K562 (cell line): ENCODE data around the gene DCAF7. TPM values are rescaled to one million over a fixed set of nuclear protein-coding genes. Genes with fewer than 3 reads are reported as not detected.
A peak's percentile ranks its signal among the peaks of the same experiment; 100 is the strongest.

Source experiments
- ATAC-seq: fragments of 200-7000 bp; cut with Tn5 transposase; 3 replicates; pipeline ENCODE4 v1.9.1; 2020; ENCODE audit warnings: moderate library complexity
- BruUV-seq: library from RNA; stranded (reverse); fragments of 400-500 nt; replicated peaks from 2 replicates; lab custom pipeline; 2021; lab: Mats Ljungman, UMichigan
- CTCF ChIA-PET: fragments of 300-600 bp; formaldehyde crosslinking; extraction: SDS; loops from one replicate; lab custom pipeline; 2021; ENCODE audit warnings: low intra/inter-chr PET ratio; lab: Yijun Ruan, JAX
- POLR2A ChIA-PET: fragments of 300-600, 350-650 bp; sonication (Branson Sonifier 250); formaldehyde crosslinking; extraction: SDS; loops from one replicate; lab custom pipeline; 2021; ENCODE audit warnings: antibody characterized with exemption, inconsistent platforms; lab: Yijun Ruan, JAX
- DNase-seq, 4 experiments: peaks; one replicate each; pipeline versions ENCODE4 v3.0.0 to v3.0.0-alpha.2; 2011 to 2018; ENCODE audit warnings: low spot score in 3 of 4, mixed read lengths in 3 of 4; ENCODE audit errors: extremely low read depth in 1 of 4
- FAIRE-seq: peaks from 2 replicates; lab custom pipeline; 2011; peaks lifted over from hg19 to GRCh38; lab: Jason Lieb, UNC
- H2AFZ ChIP-seq: 2 replicates; pipeline ENCODE4 v1.6.0; 2011; ENCODE audit warnings: low read depth, low read length, control low read depth, inconsistent platforms
- H3K27ac ChIP-seq: fragments of 200-600 bp; 3 replicates; pipeline ENCODE4 v1.8.0; 2011; ENCODE audit warnings: low read depth, mild to moderate bottlenecking, control low read depth, inconsistent platforms, low read length, moderate library complexity, mixed read lengths; ENCODE audit errors: extremely low read depth
- H3K27me3 ChIP-seq, 2 experiments: fragments of 300-600 bp in 1 of 2; 2 replicates in 1 of 2; 3 replicates in 1 of 2; pipeline versions ENCODE4 v1.6.0 to v1.8.0; 2011; ENCODE audit warnings: inconsistent platforms in 2 of 2, low read length in 2 of 2, mild to moderate bottlenecking in 1 of 2, mixed read lengths in 1 of 2, moderate library complexity in 1 of 2; ENCODE audit not compliant: control insufficient read depth in 2 of 2, insufficient read depth in 2 of 2
- H3K36me3 ChIP-seq: fragments of 300-600 bp; 3 replicates; pipeline ENCODE4 v1.8.0; 2011; ENCODE audit warnings: mild to moderate bottlenecking, low read length, inconsistent platforms; ENCODE audit not compliant: control insufficient read depth, insufficient read depth
- H3K4me1 ChIP-seq, 2 experiments: fragments of 200-600 bp in 1 of 2; replicated peaks in 1 of 2; 2 replicates in 1 of 2; 3 replicates in 1 of 2; pipeline versions ENCODE4 v1.5.1 to v1.8.0; 2011; ENCODE audit warnings: inconsistent platforms in 2 of 2, low read length in 2 of 2, mild to moderate bottlenecking in 1 of 2, mixed read lengths in 1 of 2, moderate library complexity in 1 of 2; ENCODE audit not compliant: control insufficient read depth in 2 of 2, insufficient read depth in 2 of 2
- H3K4me2 ChIP-seq: 2 replicates; pipeline ENCODE4 v1.6.1; 2011; ENCODE audit warnings: low read length, control low read depth, inconsistent platforms, mixed read lengths; ENCODE audit not compliant: insufficient read depth
- H3K4me3 ChIP-seq: fragments of 200-600 bp; sonication (generic), shearing (Covaris generic); 2 replicates; pipeline ENCODE4 v1.5.1; 2016; ENCODE audit warnings: control low read depth, inconsistent platforms
- H3K79me2 ChIP-seq: fragments of 200-600 bp; 3 replicates; pipeline ENCODE4 v1.8.0; 2011; ENCODE audit warnings: low read length, inconsistent platforms; ENCODE audit not compliant: control insufficient read depth, insufficient read depth
- H3K9ac ChIP-seq, 2 experiments: 2 replicates each; pipeline versions ENCODE4 v1.6.0 to v1.6.1; 2011; ENCODE audit warnings: low read depth in 2 of 2, low read length in 2 of 2, control low read depth in 1 of 2, inconsistent platforms in 1 of 2, mild to moderate bottlenecking in 1 of 2, mixed read lengths in 1 of 2; ENCODE audit not compliant: insufficient read depth in 1 of 2
- H3K9me1 ChIP-seq: one replicate; pipeline ENCODE4 v1.6.0; 2011; ENCODE audit warnings: inconsistent platforms, mild to moderate bottlenecking, low read length, moderate library complexity; ENCODE audit not compliant: control insufficient read depth, insufficient read depth
- H3K9me3 ChIP-seq: replicated peaks from 2 replicates; pipeline ENCODE4 v1.5.1; 2011; ENCODE audit warnings: low read depth, low read length, inconsistent platforms; ENCODE audit not compliant: control insufficient read depth, insufficient read depth
- H4K20me1 ChIP-seq: replicated peaks from 2 replicates; pipeline ENCODE4 v1.6.1; 2011; ENCODE audit warnings: low read length, inconsistent platforms, mixed read lengths; ENCODE audit not compliant: control insufficient read depth, insufficient read depth
- CSDE1 ChIP-seq, 2 experiments: fragments of 450-650 bp; IDR thresholded peaks; 2 replicates each; pipeline ENCODE4 v1.6.1; 2016; ENCODE audit warnings: mild to moderate bottlenecking in 1 of 2
- HMGN3 ChIP-seq: IDR thresholded peaks from 2 replicates; pipeline ENCODE4 v1.6.1; 2011; ENCODE audit warnings: borderline replicate concordance, low read depth, mild to moderate bottlenecking, mixed read lengths, low read length; ENCODE audit not compliant: insufficient read length; ENCODE audit errors: extremely low read depth
- KLF16 ChIP-seq: IDR thresholded peaks from 2 replicates; pipeline ENCODE4 v1.6.1; 2016; ENCODE audit warnings: antibody characterized with exemption
- PYGO2 ChIP-seq: fragments of 450-650 bp; IDR thresholded peaks from 2 replicates; pipeline ENCODE4 v1.6.1; 2016; ENCODE audit warnings: mild to moderate bottlenecking, missing genetic modification characterization, moderate library complexity, missing compliant biosample characterization
- SAP30 ChIP-seq: fragments of 200-600 bp; sonication (generic); IDR thresholded peaks from 2 replicates; pipeline ENCODE4 v1.6.1; 2012; ENCODE audit warnings: borderline replicate concordance, low read depth, mild to moderate bottlenecking, moderate library complexity, low read length, control low read depth, inconsistent platforms; ENCODE audit not compliant: insufficient read depth, poor library complexity, severe bottlenecking
- TAF9B ChIP-seq: fragments of 450-650 bp; IDR thresholded peaks from 2 replicates; pipeline ENCODE4 v1.6.1; 2018; ENCODE audit warnings: mild to moderate bottlenecking; ENCODE audit not compliant: partially characterized antibody
- TCF7 ChIP-seq: sonication (generic); IDR thresholded peaks from 2 replicates; pipeline ENCODE4 v1.6.1; 2016; ENCODE audit warnings: antibody characterized with exemption, borderline replicate concordance
- TRIM24 ChIP-seq, 2 experiments: fragments of 450-650 bp; IDR thresholded peaks; 2 replicates each; pipeline ENCODE4 v1.6.1; 2016
- ZFP30 ChIP-seq: fragments of 250-450 bp; sonication (Bioruptor Pico); IDR thresholded peaks from 2 replicates; pipeline ENCODE4 v1.8.0; 2022; ENCODE audit warnings: moderate library complexity, mild to moderate bottlenecking, inconsistent platforms, borderline replicate concordance
- WGBS: fragments of 100-300 bp; shearing (Covaris generic); methylation state at CpG from one replicate; pipeline ENCODE4 v1.1.6; 2016; ENCODE audit warnings: low coverage, mixed read lengths; ENCODE audit not compliant: insufficient coverage; ENCODE audit errors: missing lambda C conversion rate; 5-methylcytosine and 5-hydroxymethylcytosine counted together
- in situ Hi-C: fragments of 300-500 bp; cut with MboI; formaldehyde crosslinking; loops from 4 replicates; pipeline ENCODE4 v1.15.0; 2018; ENCODE audit warnings: inconsistent platforms, mixed read lengths
- intact Hi-C: fragments of 100-400 bp; cut with micrococcal nuclease; formaldehyde crosslinking; loops from 2 replicates; pipeline ENCODE4 v1.14.2; 2022
- polyA plus RNA-seq, 8 experiments: library from polyadenylated mRNA; depleted of rRNA in 4 of 8; stranded (reverse) in 5 of 8; unstranded in 3 of 8; fragments of >200 nt; fragmentation: Nextera tagmentation in 2 of 8; fragmentation: Illumina TruSeq in 1 of 8; extraction: Ambion mirVana in 2 of 8; extraction: Trizol in 1 of 8; gene quantifications; 2 replicates each; pipeline versions ENCODE4 v1.2.1 to v1.2.3, GENCODE V29; 2011 to 2014; ENCODE audit warnings: inconsistent platforms in 1 of 8, missing spikeins in 1 of 8
- total RNA-seq, 7 experiments: library from RNA; depleted of rRNA in 6 of 7; stranded (reverse); fragments of >200 nt in 6 of 7; fragmentation: Illumina TruSeq in 2 of 7; extraction: Trizol in 2 of 7; gene quantifications; 2 replicates each; pipeline versions ENCODE4 v1.2.1 to v1.2.3, GENCODE V29; 2011 to 2021; ENCODE audit warnings: low replicate concordance in 1 of 7
- TF ChIP-seq, protein P1 (sequence below): fragments of 250-450 bp; sonication (Bioruptor Pico); IDR thresholded peaks from 2 replicates; pipeline ENCODE4 v1.4.0; 2020
- TF ChIP-seq, protein P2 (sequence below): sonication (generic); formaldehyde crosslinking; IDR thresholded peaks from 2 replicates; pipeline ENCODE4 v1.8.1; 2023; ENCODE audit warnings: mild to moderate bottlenecking, missing genetic modification reagents
- TF ChIP-seq, protein P3 (sequence below): IDR thresholded peaks from 2 replicates; pipeline ENCODE4 v1.6.1; 2016; ENCODE audit warnings: missing genetic modification characterization, missing compliant biosample characterization

DCAF7 gene
- total and polyA plus RNA-seq, 9 of the 15 experiments (the other 6 are each of a cell fraction or from before 2014, with no cell fraction given): 30.8 to 123 (median 40.2) TPM

DNA sequence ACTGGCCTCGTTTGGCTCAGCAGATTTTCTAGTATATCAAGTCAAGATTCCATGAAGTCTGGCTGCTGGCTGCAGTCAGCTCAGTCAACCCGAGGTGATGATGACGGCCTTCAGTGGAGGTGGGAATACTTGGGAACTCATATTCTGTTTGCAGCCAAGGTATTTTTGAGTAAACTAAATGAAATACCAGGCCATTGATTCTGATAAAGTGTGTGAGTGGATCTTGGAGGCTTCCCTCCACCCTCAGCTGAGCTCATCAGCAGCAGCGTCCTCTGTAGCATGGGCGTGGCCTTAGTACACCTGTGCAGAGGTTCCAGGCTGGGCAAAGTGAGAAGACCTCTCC is 28.5 kb downstream of the DCAF7 start:
- Histone ChIP-seq H3K79me2 (peaks cover 30% of the 10 kb centered on the region), H4K20me1 (peaks cover 3% of the 10 kb centered on the region; the same call in 1 of the 2 replicates), H2AFZ (no peak overlapping the region), H3K4me2 (no peak overlapping the region), H3K9me3 (no peaks in the 10 kb centered on the region), H3K36me3 (peaks cover 52% of the 10 kb centered on the region), H3K4me1 (no peaks in the 10 kb centered on the region), H3K27me3 (no peaks in the 10 kb centered on the region), H3K27ac (no peak overlapping the region), H3K4me3 (no peak overlapping the region), H3K9me1 (no peaks in the 10 kb centered on the region), H3K9ac (no peak overlapping the region)
- intact Hi-C loops (no loop called here), in situ Hi-C loops (no loop called here)
- DNase-seq (no peak), FAIRE-seq (no peak), ATAC-seq (no peak)
- no TSS peak for BruUV-seq
- WGBS: 70% methylated on average over 5 of the region's 5 CpGs
- ChIA-PET CTCF (no interaction called here), POLR2A (interaction anchor here (0.8 kb wide), 2 partner anchors 10 to 33 kb away, joined by 3 read pairs; no protein-coding TSS in a partner anchor)
- TF ChIP-seq TCF7 (no peak), TAF9B (no peak), SAP30 (no peak)

DNA sequence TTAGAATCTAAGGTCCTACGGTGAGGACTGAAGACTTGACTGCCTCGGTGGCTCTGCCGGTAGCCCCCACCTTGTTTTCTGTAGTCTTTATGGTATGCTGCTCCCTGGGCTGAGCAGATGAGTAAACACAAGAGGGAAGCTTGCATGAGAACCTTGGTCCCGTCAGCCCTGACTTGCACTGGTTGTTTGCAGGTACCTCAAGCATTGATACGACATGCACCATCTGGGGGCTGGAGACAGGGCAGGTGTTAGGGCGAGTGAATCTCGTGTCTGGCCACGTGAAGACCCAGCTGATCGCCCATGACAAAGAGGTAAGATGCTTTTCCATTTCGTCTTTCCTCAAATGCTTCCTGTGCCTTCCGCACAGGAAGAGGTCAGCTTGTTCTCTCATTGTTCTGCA is 29.4 kb downstream of the DCAF7 start:
- no peak for DNase-seq
- Histone ChIP-seq H3K9me3 (no peaks in the 10 kb centered on the region), H3K4me3 (no peak overlapping the region), H3K27me3 (no peaks in the 10 kb centered on the region), H3K9me1 (no peaks in the 10 kb centered on the region), H3K36me3 (peaks cover 58% of the 10 kb centered on the region), H3K4me2 (no peak overlapping the region), H4K20me1 (no peaks in the 10 kb centered on the region; the same call in 1 of the 2 replicates), H3K9ac (0 out of 4 replicates have a peak overlapping the region, but pooled peaks of 1 of the 2 experiments have one; percentile 27), H2AFZ (no peak overlapping the region), H3K27ac (no peak overlapping the region), H3K4me1 (no peaks in the 10 kb centered on the region), H3K79me2 (peaks cover 21% of the 10 kb centered on the region)
- ATAC-seq: no peak
- ChIA-PET CTCF (no interaction called here), POLR2A (interaction anchor here (0.8 kb wide), 1 partner anchor 34 kb away, joined by 3 read pairs; no protein-coding TSS in a partner anchor)
- WGBS: 91% methylated on average over 11 of the region's 11 CpGs
- FAIRE-seq: no peak
- in situ Hi-C loops (no loop called here), intact Hi-C loops (no loop called here)
- no TSS peak for BruUV-seq
- TF ChIP-seq, protein P1, sequence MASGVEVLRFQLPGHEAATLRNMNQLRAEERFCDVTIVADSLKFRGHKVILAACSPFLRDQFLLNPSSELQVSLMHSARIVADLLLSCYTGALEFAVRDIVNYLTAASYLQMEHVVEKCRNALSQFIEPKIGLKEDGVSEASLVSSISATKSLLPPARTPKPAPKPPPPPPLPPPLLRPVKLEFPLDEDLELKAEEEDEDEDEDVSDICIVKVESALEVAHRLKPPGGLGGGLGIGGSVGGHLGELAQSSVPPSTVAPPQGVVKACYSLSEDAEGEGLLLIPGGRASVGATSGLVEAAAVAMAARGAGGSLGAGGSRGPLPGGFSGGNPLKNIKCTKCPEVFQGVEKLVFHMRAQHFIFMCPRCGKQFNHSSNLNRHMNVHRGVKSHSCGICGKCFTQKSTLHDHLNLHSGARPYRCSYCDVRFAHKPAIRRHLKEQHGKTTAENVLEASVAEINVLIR (CRISPR knock-in tag): no peak
- no peak for TF ChIP-seq PYGO2 (tag)
- TF ChIP-seq, protein P2, sequence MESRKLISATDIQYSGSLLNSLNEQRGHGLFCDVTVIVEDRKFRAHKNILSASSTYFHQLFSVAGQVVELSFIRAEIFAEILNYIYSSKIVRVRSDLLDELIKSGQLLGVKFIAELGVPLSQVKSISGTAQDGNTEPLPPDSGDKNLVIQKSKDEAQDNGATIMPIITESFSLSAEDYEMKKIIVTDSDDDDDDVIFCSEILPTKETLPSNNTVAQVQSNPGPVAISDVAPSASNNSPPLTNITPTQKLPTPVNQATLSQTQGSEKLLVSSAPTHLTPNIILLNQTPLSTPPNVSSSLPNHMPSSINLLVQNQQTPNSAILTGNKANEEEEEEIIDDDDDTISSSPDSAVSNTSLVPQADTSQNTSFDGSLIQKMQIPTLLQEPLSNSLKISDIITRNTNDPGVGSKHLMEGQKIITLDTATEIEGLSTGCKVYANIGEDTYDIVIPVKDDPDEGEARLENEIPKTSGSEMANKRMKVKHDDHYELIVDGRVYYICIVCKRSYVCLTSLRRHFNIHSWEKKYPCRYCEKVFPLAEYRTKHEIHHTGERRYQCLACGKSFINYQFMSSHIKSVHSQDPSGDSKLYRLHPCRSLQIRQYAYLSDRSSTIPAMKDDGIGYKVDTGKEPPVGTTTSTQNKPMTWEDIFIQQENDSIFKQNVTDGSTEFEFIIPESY (CRISPR knock-in tag): no peak
- TF ChIP-seq CSDE1 (IDR thresholded peaks at IDR 0.05): no peak
- TF ChIP-seq, protein P3, sequence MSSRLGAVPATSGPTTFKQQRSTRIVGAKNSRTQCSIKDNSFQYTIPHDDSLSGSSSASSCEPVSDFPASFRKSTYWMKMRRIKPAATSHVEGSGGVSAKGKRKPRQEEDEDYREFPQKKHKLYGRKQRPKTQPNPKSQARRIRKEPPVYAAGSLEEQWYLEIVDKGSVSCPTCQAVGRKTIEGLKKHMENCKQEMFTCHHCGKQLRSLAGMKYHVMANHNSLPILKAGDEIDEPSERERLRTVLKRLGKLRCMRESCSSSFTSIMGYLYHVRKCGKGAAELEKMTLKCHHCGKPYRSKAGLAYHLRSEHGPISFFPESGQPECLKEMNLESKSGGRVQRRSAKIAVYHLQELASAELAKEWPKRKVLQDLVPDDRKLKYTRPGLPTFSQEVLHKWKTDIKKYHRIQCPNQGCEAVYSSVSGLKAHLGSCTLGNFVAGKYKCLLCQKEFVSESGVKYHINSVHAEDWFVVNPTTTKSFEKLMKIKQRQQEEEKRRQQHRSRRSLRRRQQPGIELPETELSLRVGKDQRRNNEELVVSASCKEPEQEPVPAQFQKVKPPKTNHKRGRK (tag): no peak
- no peak for TF ChIP-seq ZFP30
- no peak for TF ChIP-seq HMGN3
- no peak for TF ChIP-seq TRIM24 (IDR thresholded peaks at IDR 0.05)
- TF ChIP-seq KLF16: no peak
